Measurements from ENCODE around the gene DYNLT2B.
A peak's percentile ranks its signal among the peaks of the same experiment; 100 is the strongest.
"Not testable (repeated sequence)": the region's sequence is repeated elsewhere in the genome, so short reads cannot be mapped to it uniquely, and the experiment has no call there.

DYNLT2B gene

GRCh38 chr3:196317687-196318467, at the start of gene DYNLT2B:
TSS of gene DYNLT2B (minus strand) at chr3:196318240. CDS start at chr3:196318152, 88 bp downstream.
- peak; percentile 91 for DNase-seq

GRCh38 chr3:196365736-196366135, 47.7 kb upstream of the DYNLT2B start:
- DNase-seq = no peak

- DNase-seq = no peak
Observed at GRCh38 chr3:196360586-196360985, 42.5 kb upstream of the DYNLT2B start.

GRCh38 chr3:196358540-196358939, 40.5 kb upstream of the DYNLT2B start:
- DNase-seq = not testable (repeated sequence)

GRCh38 chr3:196357905-196358304, 39.9 kb upstream of the DYNLT2B start:
- peak; percentile 28 for DNase-seq

- no peak for DNase-seq
Observed at GRCh38 chr3:196356556-196356955, 38.5 kb upstream of the DYNLT2B start.

- no peak for DNase-seq
Observed at GRCh38 chr3:196355668-196356067, 37.6 kb upstream of the DYNLT2B start.

DNA sequence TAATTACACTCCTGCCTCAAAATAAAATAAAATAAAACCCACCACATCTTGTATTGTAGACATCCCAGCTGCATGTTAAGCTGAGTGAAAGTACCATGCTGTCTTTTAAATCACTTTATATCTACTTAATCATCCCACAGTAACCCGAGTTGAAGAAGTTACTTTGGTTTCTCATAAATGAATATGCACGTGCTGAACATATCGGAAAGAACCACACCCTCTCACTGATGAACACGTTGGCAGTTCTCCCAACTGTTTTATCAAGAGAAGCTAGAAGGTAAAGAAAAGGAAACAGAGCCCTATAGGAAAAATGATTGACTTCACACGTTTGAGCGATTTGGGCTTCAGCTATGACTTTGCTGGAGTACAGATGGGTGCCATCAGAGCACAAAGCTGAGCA, 36.1 kb upstream of the DYNLT2B start:
- DNase-seq = no peak

- DNase-seq = no peak
Observed at GRCh38 chr3:196351541-196351940, 33.5 kb upstream of the DYNLT2B start.

DNA sequence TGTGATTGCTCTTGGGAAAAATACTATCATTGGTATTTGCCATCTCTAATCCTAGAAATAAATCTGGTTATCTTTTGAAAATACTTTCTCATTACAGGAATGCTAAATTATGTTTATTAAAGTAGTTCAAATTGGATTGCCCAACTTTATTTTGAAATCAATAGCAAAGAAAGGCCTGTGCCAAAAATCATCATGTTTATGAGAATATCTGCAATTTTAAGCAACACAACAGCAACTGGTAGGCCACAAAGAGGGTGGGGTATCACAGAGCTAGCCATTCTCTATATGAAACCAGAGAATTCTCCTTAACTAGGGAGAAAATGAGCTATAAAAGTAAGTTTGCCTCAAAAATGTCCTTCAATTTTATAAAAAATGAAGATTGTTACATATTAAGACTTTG, 32.0 kb upstream of the DYNLT2B start:
- DNase-seq = no peak

DNA sequence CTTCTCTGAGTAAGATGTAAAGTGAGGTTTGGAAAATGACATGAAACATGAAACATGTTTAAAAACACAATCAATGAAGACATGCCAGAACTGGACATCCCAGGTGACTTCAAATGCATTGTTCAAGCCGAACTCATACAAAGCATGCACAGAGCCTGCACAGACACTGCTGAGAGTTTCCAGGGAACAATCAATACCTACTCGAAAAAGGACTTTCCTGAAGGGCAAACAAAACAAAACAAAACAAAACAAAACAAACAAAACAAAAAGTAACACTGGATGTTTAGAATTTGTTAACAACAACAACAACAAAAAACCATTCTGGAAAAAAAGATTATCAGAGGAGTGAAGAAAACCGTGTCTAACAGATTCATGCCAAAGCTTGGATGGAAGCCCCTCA, 30.7 kb upstream of the DYNLT2B start:
- DNase-seq = no peak

DNA sequence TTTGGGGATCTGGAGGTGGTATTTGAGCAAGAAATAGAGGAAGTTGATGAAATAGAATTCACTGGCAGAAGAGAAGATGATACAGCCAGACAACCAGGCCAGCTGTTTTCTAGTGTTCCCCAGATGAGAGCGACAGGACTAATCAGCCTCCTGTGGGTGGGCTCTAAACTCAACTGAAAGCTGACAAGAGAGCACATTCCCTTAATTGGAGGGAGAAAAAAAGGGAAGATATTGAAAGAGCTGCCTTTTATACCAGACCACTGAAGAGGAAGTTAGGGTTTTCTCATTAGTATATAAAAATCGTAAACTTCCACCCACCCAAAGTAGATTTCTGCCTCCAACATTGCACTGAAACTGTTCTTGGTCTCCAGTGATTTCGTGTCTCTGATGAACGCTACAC, 26.6 kb upstream of the DYNLT2B start:
- DNase-seq = no peak

GRCh38 chr3:196343917-196344316, 25.9 kb upstream of the DYNLT2B start:
- not testable (repeated sequence) for DNase-seq

GRCh38 chr3:196341137-196341536, 23.1 kb upstream of the DYNLT2B start:
- no peak for DNase-seq

DNA sequence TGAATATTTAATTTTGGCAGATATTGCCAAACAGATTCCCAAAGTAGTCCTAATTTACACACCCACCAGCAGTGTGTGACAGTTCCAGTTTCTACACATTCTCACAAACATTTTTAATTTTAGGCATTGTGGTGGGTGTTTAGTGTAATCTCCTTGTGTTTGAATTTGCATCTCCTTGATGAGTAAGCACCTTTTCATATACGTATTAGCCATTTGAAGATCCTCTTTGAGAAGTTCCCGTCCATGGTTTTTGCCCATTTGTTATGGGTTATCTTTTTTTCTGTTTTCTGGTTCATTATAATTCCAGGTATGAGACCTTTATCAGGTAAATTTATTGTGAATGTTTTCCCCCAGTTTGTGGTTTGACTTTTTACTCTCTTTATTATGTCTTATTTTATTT, 22.4 kb upstream of the DYNLT2B start:
- no peak for DNase-seq

- DNase-seq = no peak
Observed at GRCh38 chr3:196339493-196340254, 21.6 kb upstream of the DYNLT2B start.

- no peak for DNase-seq
Observed at GRCh38 chr3:196339044-196339443, 21.0 kb upstream of the DYNLT2B start.

GRCh38 chr3:196336319-196337145, 18.5 kb upstream of the DYNLT2B start:
- no peak for DNase-seq

DNA sequence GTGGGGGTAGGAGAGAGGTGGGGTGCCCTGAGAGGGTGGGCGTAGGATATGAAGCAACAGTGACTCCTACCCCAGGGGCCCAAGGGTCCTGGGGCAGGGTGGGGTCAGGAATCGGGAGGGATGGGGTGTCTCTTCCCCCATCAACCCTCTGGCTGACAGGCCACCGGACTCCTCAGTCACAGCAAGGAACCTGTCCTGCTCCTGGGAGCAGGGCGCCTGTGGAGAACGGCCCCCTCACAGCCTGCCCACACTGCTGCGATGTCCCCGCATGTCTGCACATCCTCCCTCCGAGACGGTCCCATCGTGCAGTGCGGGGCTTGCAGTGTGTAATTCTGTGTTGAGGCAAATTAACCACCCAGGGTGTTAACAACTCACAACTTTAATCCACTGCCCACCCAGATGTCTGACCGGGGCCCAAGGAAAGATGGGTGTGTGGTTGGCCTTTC, 17.5 kb upstream of the DYNLT2B start:
- no peak for DNase-seq

- DNase-seq = no peak
Observed at GRCh38 chr3:196334982-196335381, 16.9 kb upstream of the DYNLT2B start.

DNA sequence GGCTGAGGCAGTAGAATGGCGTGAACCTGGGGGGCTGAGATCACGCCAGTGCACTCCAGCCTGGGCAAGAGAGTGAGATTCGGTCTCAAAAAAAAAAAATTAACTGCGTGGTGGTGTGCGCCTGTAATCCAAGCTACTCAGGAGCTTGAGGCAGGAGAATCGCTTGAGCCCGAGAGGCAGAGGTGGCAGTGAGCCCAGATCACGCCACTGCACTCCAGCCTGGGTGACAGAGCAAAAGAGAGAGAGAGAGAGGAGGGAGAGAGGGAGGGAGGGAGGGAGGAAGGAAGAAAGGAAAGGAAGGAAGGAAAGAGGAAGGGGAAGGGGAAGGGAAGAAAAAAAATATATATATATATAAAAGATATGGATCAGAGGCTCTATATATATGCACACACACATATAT, 14.1 kb upstream of the DYNLT2B start:
- no peak for DNase-seq

DNA sequence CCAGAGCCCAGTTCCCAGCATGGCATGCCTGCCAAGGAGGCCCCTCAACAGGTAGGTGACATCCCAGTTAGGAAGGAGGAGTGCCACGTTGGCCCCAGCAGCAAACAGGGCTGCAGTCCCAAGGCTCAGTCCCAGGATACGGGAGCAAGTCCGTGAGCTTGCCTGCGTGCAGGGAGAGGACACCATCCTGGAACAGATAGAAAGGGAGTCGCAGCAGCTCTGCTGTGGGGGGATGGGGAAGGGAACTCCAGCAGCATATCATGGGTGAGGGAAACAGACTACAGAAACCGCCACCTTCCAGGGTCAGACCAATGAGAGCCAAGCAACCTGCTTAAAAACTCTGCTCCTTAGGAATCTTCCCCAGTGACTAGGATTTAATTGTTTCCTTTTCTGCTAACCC, 9.4 kb upstream of the DYNLT2B start:
- DNase-seq = no peak

GRCh38 chr3:196326936-196327335, 8.9 kb upstream of the DYNLT2B start:
- no peak for DNase-seq
